OCI-M2 (cell line): ENCODE data around the gene HSPB3.
"Not testable (repeated sequence)": the region's sequence is repeated elsewhere in the genome, so short reads cannot be mapped to it uniquely, and the experiment has no call there.

Source experiments
- DNase-seq: peaks from one replicate; lab custom pipeline; 2025; ENCODE audit not compliant: unreplicated experiment; lab: John Stamatoyannopoulos, UW

The HSPB3 gene

DNA sequence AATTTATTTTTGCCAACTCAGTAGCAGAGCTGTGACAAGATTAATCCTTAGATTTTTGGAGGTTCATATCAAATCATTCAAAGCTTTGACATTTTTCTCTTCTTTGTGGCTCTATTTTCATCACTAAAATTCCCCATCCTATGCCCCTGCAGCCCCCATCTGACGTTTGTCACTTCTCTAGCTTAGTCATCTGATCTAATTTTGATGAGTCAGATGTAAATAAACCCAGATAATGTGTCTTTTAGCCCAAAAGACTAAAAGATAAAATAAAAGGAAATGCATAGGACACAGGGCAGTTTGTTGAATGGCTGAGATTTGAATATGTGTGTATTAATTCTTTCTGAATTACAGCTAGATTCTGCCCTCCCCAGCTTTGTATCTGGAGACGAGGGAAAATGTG lies 897 bp upstream of the HSPB3 start:
- DNase-seq: no peak

DNA sequence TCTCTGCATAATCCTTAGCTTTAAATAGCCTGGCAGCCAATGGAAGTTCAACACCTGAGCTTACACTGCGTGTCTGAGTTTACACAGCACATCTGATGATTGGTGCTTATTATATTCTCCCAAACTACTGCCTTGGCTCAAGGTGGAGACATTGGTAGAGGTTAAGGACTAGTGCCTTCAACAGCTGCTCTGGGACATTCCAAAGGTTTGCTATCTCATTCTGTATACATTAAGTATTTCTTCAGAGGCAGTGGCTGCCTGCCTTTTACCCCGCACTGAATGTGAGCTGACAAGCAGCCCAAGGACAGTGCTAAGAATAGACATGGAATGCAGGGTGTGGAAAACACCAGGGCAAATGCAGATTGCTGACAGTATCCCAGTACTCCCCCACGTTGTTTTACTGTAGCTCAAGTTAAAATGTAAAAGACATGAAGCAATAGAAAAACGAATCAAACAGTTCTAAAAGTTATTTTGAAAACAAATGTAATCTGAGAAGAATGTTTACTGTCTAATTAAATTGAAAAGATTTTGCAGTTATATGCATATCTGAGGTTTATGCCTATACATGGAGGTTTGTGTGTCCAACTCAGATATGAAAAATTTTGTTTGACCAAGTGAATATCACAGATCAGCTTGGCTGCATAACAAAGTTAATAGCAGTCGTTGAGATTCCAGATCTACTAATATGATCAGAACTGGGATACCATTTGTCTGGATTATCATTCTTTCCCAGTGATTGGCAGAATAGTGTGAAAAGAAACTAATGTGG lies 1.8 kb downstream of the HSPB3 start:
- no peak for DNase-seq

DNA sequence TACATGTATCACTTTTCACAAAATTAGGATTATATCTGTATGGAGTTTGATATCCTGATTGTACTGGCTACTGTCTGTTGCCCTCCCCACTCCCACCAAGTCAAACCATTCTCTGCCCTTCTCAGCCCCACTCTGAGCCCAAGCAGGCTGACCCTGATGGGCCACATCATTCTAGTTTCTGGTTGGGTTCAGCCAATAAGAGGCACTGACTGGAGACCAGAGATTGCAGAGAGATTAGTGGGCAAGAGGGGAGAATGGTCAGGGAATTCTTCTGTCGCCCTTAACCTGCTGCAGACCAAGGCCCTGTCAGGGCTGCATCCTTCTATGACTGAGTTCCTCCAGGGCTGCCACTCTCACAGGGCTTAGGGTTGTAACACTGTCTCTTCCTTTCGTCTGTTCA lies 2.7 kb downstream of the HSPB3 start:
- no peak for DNase-seq

DNA sequence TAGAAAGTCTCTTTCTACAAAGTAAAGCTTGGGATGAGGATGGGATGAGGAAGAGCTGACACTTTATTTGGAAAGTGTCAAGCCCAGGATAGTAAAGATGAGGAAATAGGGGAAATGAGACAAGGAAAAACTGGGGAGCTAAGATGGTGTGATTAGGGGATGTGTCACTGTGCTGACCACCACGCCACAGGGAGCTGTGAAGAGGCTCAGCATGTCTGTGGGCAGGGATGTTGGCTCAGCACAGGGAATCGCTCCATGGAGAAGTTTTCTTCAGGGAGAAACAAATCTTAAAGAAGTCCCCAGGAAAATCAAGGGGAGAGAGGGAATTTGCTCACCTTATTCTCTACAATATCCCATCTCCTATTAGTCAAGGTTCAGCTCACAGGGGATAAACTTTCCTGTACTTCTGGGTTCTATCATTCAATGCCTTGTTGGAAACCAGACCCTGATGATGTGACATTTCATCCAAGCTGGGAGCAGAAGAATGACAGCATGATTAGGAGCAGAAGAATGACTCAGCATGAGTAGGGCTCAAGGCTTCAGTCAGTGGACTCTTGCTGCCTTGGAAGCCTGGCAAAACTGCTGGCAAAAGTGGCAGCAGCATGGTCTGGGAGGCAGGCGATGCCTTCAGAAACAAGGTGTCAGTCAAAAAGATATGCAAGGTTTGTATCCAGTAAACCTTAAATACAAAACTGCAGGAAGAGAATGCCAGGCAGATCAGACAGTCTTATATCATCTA lies 4.9 kb downstream of the HSPB3 start:
- DNase-seq: no peak

DNA sequence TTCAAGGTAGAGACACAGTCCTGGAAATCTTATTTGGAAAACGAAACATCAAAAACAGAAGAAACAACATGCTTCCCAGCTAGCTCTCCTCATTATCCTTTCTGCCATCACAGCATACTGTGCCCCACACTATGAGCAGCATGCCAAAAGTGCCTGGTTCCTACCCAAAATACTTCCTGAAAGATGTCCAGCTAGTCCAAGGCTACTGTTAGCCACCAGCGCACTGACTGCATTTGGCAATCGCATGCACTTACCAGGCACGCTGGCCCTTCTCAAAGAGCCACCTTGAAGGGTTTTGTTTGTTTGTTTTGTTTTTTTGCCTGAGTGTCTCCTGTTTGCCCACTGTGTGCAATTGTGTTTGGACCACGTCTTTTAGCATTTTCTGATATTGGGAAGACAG lies 6.8 kb downstream of the HSPB3 start:
- no peak for DNase-seq

DNA sequence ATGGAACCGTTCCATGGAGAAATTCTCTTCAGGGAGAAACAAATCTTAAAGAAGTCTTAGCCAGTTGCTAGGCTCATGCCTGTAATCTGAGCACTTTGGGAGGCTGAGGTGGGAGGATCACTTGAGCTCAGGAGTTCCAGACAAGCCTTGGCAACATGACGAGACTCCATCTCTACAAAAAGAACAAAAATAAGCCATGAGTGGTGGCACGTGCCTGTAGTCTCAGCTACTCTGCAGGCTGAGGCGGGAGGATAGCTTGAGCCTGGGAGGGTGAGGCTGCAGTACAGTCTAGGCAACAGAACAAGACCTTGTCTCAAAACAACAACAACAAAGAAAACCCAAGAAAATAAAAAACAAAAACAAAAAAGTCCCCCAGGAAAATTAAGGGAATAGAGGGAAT lies 8.2 kb downstream of the HSPB3 start:
- DNase-seq: no peak

DNA sequence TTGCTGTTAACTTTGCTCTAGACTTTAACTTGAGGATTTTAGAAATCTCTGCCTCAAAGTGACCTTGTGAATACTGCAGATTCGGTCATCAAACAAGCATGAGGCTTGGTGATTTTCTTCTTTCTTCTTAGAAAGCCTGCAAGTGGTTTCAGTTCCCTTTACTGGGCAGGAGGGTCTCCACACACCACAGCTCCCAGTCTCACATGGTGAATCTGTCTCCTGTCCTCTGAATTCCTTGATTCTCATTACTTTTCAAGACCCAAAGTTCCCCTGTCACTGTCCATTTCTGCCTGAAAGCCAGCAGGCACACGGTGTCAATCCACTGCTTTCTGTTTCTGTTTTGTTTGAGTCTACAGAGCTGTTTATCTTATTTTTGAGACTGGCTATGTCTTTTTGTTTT lies 14.1 kb downstream of the HSPB3 start:
- no peak for DNase-seq

DNA sequence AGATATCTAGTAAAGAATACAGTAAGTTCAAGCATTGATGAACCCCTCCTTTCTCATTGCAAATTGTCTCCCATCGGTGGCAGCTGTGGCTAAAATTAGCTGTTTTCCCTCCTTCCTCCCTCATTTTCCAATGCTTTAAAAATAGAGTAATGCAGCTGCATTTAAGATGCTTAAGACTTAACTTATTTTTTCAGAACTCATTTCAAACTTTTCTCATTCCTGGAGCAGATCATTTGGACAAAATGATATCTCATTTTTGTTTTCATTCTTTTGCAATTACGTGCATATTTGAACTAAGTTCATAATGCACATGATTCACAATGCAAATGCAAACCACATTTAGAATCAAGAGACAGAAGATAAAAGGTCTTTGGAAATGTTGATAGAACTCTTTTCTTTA lies 14.6 kb downstream of the HSPB3 start:
- DNase-seq: no peak

DNA sequence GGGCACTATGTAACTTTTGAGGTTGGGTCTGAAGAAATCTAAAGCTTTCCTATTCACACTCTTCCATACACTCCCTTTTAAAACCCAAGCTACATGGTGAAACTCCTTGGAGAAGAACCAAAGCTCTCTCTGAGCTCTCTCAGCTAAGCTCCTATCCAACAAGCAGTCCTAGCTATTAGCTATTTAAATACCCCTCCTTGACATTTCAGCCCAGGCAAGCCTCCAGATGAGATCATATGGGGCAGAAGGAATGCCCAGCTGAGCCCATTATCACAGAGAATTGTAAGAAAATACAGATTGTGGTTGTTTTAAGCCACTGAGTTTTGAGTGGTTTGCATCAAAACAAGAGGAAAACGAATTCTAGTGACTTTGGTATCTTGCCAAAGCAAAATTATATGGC lies 15.2 kb downstream of the HSPB3 start:
- DNase-seq: no peak

DNA sequence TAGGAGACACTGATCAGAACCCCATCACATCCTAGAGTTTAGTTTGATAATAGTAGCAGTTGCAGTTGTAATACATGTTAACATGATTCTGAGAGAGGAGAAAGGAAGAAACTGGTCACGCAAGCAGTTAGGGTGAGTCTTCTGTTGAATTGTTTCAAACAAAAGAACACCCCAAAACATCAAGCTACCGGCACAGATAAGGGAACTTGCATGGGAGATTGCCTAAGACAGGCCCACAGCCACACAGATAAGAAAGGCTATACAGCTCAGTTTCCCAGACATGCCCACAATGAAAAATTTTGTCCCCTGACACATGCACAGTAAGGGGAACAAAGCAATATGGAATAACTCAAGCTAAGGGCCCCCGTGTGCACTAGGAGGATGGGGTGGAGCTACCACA lies 15.9 kb downstream of the HSPB3 start:
- DNase-seq: no peak

DNA sequence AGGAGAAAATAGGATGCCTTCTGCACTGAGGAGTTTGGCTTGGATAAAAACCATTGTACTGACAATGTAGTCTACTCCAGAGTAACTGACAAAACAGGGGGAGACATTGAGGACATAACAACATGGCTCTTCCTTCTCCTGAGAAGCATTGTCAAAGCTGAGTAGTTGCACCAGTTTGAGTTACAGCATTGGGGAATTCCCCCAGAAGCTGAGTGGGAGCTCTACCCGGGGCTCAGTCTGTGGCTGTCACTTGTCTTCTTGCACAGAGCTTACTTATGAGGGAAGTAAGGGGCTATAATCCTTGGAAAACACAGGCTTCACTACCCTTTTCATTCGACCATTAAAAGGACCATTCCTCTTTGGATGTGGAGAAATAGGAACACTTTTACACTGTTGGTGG lies 21.2 kb downstream of the HSPB3 start:
- no peak for DNase-seq

DNA sequence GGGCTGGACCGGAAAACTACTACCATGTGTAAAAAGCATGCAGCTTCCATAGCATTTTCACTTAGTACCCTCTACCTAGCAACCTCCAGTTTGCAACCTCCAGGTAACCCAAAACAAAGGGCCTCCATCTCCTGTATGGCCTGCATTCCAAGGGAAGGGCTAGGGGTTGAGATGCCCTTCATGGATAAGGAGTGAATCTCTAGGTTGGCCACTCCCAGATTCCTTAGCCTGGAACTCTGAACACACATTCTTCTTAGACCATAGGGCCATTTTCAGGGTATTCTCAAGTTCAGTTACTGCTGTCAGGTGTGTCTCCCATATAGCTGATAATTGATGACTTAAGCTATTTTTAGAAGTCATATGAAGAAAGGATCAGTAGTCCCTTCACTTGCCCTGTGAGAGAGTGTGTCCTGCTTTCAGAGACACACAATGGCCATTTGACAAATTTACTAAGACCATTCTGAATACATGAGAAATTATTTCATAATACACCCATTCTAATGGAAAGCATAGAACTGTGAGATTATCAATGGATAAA lies 22.5 kb downstream of the HSPB3 start:
- DNase-seq: no peak

DNA sequence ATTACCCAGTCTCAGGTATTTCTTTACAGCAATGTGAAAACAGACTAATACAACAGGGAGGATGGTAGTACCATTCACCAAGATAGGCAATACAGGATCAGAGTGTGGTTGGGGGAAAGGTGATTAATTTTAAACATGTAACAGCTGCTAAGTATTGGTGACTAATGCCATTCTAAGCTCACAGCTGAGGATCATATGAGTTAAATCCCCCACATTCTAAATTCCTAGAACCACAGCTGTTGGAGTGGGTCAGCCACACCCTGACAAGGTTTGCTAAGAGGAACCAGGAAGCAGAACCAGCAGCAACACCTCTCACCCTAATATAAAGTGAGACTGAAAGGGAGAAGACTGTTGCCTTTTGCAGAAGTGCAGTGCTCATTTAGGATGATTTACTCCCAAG lies 24.8 kb downstream of the HSPB3 start:
- no peak for DNase-seq

DNA sequence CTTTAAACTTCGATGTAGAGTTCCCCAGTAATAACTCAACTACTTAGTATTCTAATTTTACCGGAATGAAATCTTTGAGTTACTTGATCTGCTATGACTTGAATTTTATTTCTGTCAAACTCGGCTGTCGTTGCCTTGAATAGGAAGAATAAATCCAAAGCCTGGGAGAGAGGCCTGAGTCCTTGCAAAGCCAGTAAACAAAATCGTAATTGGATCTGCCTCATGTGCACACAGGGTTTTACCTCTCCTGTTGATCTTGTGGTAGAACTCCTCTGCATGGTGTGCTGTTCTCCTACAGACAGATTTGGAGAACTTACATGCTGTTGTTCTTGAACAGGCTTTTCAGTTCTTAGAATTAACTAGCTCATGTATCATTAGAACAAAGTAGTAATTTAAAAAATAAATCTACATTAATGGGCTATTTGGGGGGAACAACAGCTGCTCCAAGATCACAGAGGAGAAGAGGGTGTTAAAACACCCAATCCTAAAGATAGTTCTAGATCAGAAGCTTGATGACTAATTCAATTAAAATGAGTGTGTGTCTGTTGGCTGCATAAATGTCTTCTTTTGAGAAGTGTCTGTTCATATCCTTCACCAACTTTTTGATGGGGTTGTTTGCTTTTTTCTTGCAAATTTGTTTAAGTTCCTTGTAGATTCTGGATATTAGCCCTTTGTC lies 28.9 kb downstream of the HSPB3 start:
- DNase-seq: no peak

DNA sequence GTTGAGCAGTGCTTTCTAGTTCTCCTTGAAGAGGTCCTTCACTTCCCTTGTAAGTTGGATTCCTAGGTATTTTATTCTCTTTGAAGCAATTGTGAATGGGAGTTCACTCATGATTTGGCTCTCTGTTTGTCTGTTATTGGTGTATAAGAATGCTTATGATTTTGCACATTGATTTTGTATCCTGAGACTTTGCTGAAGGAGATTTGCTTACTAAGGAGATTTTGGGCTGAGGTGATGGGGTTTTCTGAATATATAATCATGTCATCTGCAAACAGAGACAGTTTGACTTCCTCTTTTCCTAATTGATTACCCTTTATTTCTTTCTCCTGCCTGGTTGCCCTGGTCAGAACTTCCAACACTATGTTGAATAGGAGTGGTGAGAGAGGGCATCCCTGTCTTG lies 30.2 kb downstream of the HSPB3 start:
- DNase-seq: not testable (repeated sequence)

DNA sequence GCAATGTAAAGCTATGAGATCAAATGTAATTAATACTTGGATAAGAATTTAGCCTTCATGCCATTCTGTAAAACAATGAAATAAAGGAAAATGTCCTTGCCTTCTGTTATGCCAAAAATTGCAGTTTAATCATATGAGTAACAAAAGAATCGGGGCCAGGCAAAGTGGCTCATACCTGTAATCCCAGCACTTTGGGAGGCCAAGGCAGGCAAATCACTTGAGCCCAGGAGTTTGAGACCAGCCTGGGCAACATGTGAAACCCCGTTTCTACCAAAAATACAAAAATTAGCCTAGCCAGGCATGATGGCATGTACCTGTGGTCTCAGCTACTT lies 34.1 kb downstream of the HSPB3 start:
- DNase-seq: not testable (repeated sequence)

DNA sequence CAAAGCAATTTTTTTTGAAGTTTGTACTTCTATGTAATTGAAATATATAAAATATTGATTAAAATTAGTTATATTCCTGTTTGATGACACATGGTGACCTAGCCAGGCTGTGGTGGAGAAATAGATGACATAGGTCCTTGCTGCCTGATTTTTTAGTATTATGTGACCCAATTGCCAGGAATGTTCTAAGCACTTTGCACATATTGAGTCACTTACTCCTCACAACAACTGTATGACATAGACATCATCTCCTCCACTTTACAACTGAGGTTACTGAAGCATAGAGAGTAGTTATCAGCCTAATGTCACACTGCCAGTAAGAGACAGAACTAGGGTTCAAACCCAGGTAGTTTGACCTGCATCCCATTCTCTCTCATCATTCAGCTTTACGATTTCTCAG lies 35.8 kb downstream of the HSPB3 start:
- DNase-seq: no peak

DNA sequence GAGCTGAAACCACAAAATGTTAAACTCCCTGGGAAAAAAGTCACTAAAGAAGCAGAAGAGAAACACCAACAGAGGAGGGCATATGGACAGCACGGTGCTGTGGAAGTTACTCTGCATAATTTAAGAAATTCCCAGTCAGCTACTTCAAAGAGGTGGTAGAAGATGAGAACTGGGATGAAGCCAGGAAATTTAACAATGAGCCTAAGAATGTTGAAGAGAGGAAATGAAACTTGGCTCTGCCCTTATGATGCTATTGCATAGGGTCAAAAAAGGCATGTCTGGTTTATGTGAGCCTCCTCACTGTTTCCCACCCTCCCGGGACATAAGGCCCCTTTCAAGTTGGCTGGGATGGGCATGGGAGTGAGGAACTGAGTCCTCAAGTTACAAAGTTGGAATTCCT lies 36.7 kb downstream of the HSPB3 start:
- DNase-seq: no peak

DNA sequence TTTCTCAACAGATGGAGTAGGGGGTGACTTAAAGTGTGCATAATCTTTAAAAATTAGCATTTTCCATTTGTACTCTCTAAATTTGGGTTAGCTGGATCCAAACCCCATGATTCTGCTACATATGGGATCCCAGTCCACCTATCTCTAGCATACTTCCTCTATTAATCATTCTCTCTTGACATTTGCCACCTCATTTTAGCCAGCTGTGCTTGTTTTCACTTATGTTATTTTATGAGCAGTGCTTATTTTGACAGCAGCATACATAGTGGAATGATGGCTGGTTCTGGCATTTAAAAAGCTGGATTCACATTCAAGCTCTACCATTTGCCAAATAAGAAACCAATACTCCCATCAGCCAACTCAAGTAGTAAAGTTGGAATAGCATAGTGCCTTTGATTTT lies 39.5 kb downstream of the HSPB3 start:
- no peak for DNase-seq
